DND-41 (cell line): ENCODE measurements around the gene KANSL3.

Experiments used
- ATAC-seq: fragments of 200-7000 bp; cut with Tn5 transposase; 3 replicates; pipeline ENCODE4 v1.9.1; 2021; ENCODE audit warnings: low read depth; ENCODE audit not compliant: insufficient read depth
- DNase-seq: peaks from one replicate; pipeline ENCODE4 v3.0.0-alpha.2; 2020
- H2AFZ ChIP-seq: 2 replicates; pipeline ENCODE4 v1.6.0; 2012; ENCODE audit warnings: low read depth, low read length
- H3K27ac ChIP-seq: 2 replicates; pipeline ENCODE4 v1.5.1; 2012; ENCODE audit warnings: low read length, inconsistent platforms
- H3K27me3 ChIP-seq: fragments of 200-600 bp; sonication (generic); 2 replicates; pipeline ENCODE4 v1.6.0; 2012; ENCODE audit warnings: low read length, mild to moderate bottlenecking, inconsistent platforms; ENCODE audit not compliant: insufficient read depth, poor library complexity
- H3K36me3 ChIP-seq: 2 replicates; pipeline ENCODE4 v1.5.1; 2012; ENCODE audit warnings: low read length, inconsistent platforms; ENCODE audit not compliant: insufficient read depth
- H3K4me1 ChIP-seq: 2 replicates; pipeline ENCODE4 v1.5.1; 2012; ENCODE audit warnings: mild to moderate bottlenecking, low read length; ENCODE audit not compliant: insufficient read depth
- H3K4me2 ChIP-seq: 2 replicates; pipeline ENCODE4 v1.6.0; 2012; ENCODE audit warnings: mild to moderate bottlenecking, moderate library complexity, low read length, inconsistent platforms; ENCODE audit not compliant: insufficient read depth
- H3K4me3 ChIP-seq, 2 experiments: fragments of 200-600 bp in 1 of 2; shearing (Covaris generic) in 1 of 2; 2 replicates each; pipeline ENCODE4 v1.5.1; 2012 to 2016; ENCODE audit warnings: inconsistent platforms in 2 of 2, low read length in 2 of 2, mild to moderate bottlenecking in 2 of 2, low read depth in 1 of 2, moderate library complexity in 1 of 2
- H3K79me2 ChIP-seq: 2 replicates; pipeline ENCODE4 v1.6.0; 2012; ENCODE audit warnings: low read length, inconsistent platforms; ENCODE audit not compliant: insufficient read depth
- H3K9ac ChIP-seq: 2 replicates; pipeline ENCODE4 v1.6.0; 2012; ENCODE audit warnings: low read depth, mild to moderate bottlenecking, inconsistent platforms, low read length, moderate library complexity
- H3K9me3 ChIP-seq: 2 replicates; pipeline ENCODE4 v1.5.1; 2012; ENCODE audit warnings: low read length, moderate library complexity, mild to moderate bottlenecking, inconsistent platforms; ENCODE audit not compliant: insufficient read depth, severe bottlenecking
- H4K20me1 ChIP-seq: 2 replicates; pipeline ENCODE4 v1.6.0; 2012; ENCODE audit warnings: low read length; ENCODE audit not compliant: insufficient read depth
- EZH2 ChIP-seq: IDR thresholded peaks from 3 replicates; pipeline ENCODE4 v1.6.1; 2012; ENCODE audit warnings: borderline replicate concordance, low read depth, mild to moderate bottlenecking, moderate library complexity, low read length, inconsistent platforms; ENCODE audit not compliant: severe bottlenecking
- TF ChIP-seq, protein P1 (sequence below): IDR thresholded peaks from 2 replicates; pipeline ENCODE4 v1.5.1; 2012; ENCODE audit warnings: borderline replicate concordance, low read length, moderate library complexity, mild to moderate bottlenecking; ENCODE audit not compliant: poor library complexity, severe bottlenecking; ENCODE audit errors: extremely low read depth

Gene KANSL3

DNA sequence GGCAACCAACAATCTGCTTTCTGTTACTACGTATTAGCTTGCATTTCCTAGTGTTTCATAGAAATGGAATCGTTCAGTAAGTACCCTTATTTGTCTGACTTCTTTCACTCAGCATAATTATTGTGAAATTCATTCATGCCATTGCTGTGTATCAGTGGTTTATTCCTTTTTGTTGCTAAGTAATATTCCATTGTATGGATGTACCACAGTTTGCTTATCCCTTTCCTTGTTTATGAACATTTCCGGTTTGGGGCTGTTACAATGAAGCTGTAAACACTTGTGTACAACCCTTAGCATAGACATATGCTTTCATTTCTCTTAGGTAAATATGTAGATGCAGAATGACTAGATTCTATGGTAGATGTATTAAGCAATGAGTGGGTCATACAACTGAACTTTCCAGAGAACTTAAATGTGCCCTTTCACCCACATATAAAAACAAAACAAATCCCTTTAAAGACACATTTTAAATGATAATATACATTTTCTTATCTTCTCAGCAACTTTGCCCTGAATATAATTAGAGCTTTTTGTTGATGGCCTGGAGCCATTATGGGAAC is 26.3 kb upstream of the KANSL3 start:
- no peak overlapping the region for H3K9ac ChIP-seq
- no peaks in the 10 kb centered on the region for H3K4me1 ChIP-seq
- no peaks in the 10 kb centered on the region for H3K9me3 ChIP-seq
- no peak for TF ChIP-seq EZH2
- TF ChIP-seq, protein P1, sequence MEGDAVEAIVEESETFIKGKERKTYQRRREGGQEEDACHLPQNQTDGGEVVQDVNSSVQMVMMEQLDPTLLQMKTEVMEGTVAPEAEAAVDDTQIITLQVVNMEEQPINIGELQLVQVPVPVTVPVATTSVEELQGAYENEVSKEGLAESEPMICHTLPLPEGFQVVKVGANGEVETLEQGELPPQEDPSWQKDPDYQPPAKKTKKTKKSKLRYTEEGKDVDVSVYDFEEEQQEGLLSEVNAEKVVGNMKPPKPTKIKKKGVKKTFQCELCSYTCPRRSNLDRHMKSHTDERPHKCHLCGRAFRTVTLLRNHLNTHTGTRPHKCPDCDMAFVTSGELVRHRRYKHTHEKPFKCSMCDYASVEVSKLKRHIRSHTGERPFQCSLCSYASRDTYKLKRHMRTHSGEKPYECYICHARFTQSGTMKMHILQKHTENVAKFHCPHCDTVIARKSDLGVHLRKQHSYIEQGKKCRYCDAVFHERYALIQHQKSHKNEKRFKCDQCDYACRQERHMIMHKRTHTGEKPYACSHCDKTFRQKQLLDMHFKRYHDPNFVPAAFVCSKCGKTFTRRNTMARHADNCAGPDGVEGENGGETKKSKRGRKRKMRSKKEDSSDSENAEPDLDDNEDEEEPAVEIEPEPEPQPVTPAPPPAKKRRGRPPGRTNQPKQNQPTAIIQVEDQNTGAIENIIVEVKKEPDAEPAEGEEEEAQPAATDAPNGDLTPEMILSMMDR: no peak
- H3K79me2 ChIP-seq: no peaks in the 10 kb centered on the region
- no peak overlapping the region for H3K4me3 ChIP-seq
- H4K20me1 ChIP-seq: no peaks in the 10 kb centered on the region
- no peak overlapping the region for H3K4me2 ChIP-seq
- H2AFZ ChIP-seq: no peak overlapping the region
- ATAC-seq: no peak
- H3K27ac ChIP-seq: no peak overlapping the region
- DNase-seq: no peak
- no peaks in the 10 kb centered on the region for H3K27me3 ChIP-seq
- no peaks in the 10 kb centered on the region for H3K36me3 ChIP-seq

DNA sequence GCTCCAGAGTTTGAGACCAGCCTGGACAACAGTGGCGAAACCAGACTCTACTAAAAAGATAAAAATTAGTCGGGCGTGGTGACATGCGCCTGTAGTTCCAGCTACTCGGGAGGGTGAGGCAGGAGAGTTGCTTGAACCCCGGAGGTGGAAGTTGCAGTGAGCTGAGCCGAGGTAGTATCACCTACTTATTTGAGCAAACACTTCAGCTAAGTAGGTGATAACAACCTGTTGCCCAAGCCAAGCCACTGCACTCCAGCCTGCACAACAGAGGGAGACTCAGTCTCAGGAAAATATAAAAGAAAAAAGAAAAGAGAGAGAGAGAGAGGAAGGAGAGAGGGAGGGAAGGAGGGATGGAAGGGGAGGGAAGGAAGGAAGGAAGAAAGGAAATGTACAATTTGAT is 25.7 kb upstream of the KANSL3 start:
- Histone ChIP-seq H3K4me3 (no peak overlapping the region), H3K9ac (no peak overlapping the region), H2AFZ (no peak overlapping the region), H3K79me2 (no peaks in the 10 kb centered on the region), H3K4me2 (no peak overlapping the region), H3K36me3 (no peaks in the 10 kb centered on the region), H3K27me3 (no peaks in the 10 kb centered on the region), H3K27ac (no peak overlapping the region), H4K20me1 (no peaks in the 10 kb centered on the region), H3K9me3 (no peaks in the 10 kb centered on the region), H3K4me1 (no peaks in the 10 kb centered on the region)
- no peak for TF ChIP-seq EZH2
- TF ChIP-seq, protein P1: no peak
- ATAC-seq (no peak), DNase-seq (no peak)

- H3K27ac ChIP-seq: no peak overlapping the region
- no peaks in the 10 kb centered on the region for H3K4me1 ChIP-seq
- no peak overlapping the region for H3K4me3 ChIP-seq
- no peaks in the 10 kb centered on the region for H3K36me3 ChIP-seq
- DNase-seq (no peak), ATAC-seq (no peak)
- no peak overlapping the region for H3K9ac ChIP-seq
- no peaks in the 10 kb centered on the region for H4K20me1 ChIP-seq
- H2AFZ ChIP-seq: no peak overlapping the region
- H3K9me3 ChIP-seq: no peaks in the 10 kb centered on the region
- no peaks in the 10 kb centered on the region for H3K27me3 ChIP-seq
- TF ChIP-seq EZH2: no peak
- TF ChIP-seq, protein P1: no peak
- H3K79me2 ChIP-seq: no peaks in the 10 kb centered on the region
- H3K4me2 ChIP-seq: no peak overlapping the region
These were observed 25.1 kb upstream of the KANSL3 start for GRCh38 chr2:96663177-96663576.

DNA sequence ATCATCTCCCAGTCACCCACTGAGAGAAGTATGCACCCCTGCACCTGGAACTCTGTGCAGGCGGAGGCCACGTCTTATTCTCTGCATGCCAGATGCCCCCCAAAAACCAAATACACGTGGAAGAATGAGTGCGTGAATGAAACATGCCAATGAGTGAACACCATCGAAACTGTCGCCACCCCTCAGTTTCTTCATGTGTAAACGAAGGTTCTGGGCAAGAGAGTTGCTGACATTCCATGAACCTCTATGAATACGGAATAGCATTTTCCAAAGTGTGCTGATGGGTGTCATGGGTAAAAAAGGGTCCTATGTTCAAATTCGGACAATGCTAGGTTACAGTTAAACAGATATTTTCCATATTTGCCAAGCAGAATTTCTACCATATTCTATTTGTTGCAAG is 24.2 kb upstream of the KANSL3 start:
- H3K79me2 ChIP-seq: no peaks in the 10 kb centered on the region
- no peaks in the 10 kb centered on the region for H3K9me3 ChIP-seq
- ATAC-seq (no peak), DNase-seq (no peak)
- no peaks in the 10 kb centered on the region for H3K36me3 ChIP-seq
- TF ChIP-seq EZH2: no peak
- TF ChIP-seq, protein P1: no peak
- no peak overlapping the region for H3K4me3 ChIP-seq
- no peaks in the 10 kb centered on the region for H3K27me3 ChIP-seq
- H3K4me2 ChIP-seq: no peak overlapping the region
- no peaks in the 10 kb centered on the region for H3K4me1 ChIP-seq
- H3K27ac ChIP-seq: no peak overlapping the region
- H3K9ac ChIP-seq: no peak overlapping the region
- no peak overlapping the region for H2AFZ ChIP-seq
- no peaks in the 10 kb centered on the region for H4K20me1 ChIP-seq
